ENCODE measurements around the gene KRT35. TPM values are rescaled to one million over a fixed set of nuclear protein-coding genes. Genes with fewer than 3 reads are reported as not detected.

Gene KRT35
- total RNA-seq, 1 experiment from 2014 or later: not detected

- intact Hi-C loops (cut with micrococcal nuclease): no loop called here
- Mint-ChIP-seq H3K9me3 (ENCODE audit: unreplicated experiment) (no peaks in the 10 kb centered on the region), H3K4me1 (ENCODE audit: insufficient read depth, unreplicated experiment) (no peaks in the 10 kb centered on the region), H3K36me3 (ENCODE audit: insufficient read depth, unreplicated experiment) (no peaks in the 10 kb centered on the region), H3K27ac (ENCODE audit: low read depth, unreplicated experiment) (no peak overlapping the region), H3K4me3 (ENCODE audit: unreplicated experiment) (no peak overlapping the region), H3K27me3 (ENCODE audit: insufficient read depth, unreplicated experiment) (no peaks in the 10 kb centered on the region)
- BruUV-seq (replicated peaks): no TSS peak
- no peak for TF ChIP-seq CTCF (IDR thresholded peaks at IDR 0.05; ENCODE audit: unreplicated experiment)
- ChIA-PET CTCF (interaction anchor here (0.8 to 2.2 kb wide), 2 partner anchors 9 to 65 kb away, joined by 4 to 7 read pairs; no protein-coding TSS in a partner anchor), POLR2A (interaction anchor here (0.7 kb wide), 1 partner anchor 574 kb away, joined by 3 read pairs; no protein-coding TSS in a partner anchor)
- DNase-seq (ENCODE audit: unreplicated experiment): no peak
These were observed 2.6 kb upstream of the KRT35 start for GRCh38 chr17:41483531-41483930.

GRCh38 chr17:41480581-41480980, 370 bp downstream of the KRT35 start:
- no peaks in the 10 kb centered on the region for H3K4me1 Mint-ChIP-seq (ENCODE audit: insufficient read depth, unreplicated experiment)
- no TSS peak for BruUV-seq (replicated peaks)
- TF ChIP-seq CTCF (IDR thresholded peaks at IDR 0.05; ENCODE audit: unreplicated experiment): no peak
- POLR2A ChIA-PET: interaction anchor here (0.6 kb wide), 1 partner anchor 12 kb away, joined by 3 read pairs; no protein-coding TSS in a partner anchor
- no peak overlapping the region for H3K4me3 Mint-ChIP-seq (ENCODE audit: unreplicated experiment)
- intact Hi-C loops (cut with micrococcal nuclease): no loop called here
- CTCF ChIA-PET: interaction anchor here (0.5 to 1.1 kb wide), 2 partner anchors 15 to 1857 kb away, joined by 4 read pairs; no protein-coding TSS in a partner anchor
- no peak overlapping the region for H3K27ac Mint-ChIP-seq (ENCODE audit: low read depth, unreplicated experiment)
- H3K36me3 Mint-ChIP-seq (ENCODE audit: insufficient read depth, unreplicated experiment): no peaks in the 10 kb centered on the region
- H3K27me3 Mint-ChIP-seq (ENCODE audit: insufficient read depth, unreplicated experiment): no peaks in the 10 kb centered on the region
- no peaks in the 10 kb centered on the region for H3K9me3 Mint-ChIP-seq (ENCODE audit: unreplicated experiment)
- DNase-seq (ENCODE audit: unreplicated experiment): no peak

DNA sequence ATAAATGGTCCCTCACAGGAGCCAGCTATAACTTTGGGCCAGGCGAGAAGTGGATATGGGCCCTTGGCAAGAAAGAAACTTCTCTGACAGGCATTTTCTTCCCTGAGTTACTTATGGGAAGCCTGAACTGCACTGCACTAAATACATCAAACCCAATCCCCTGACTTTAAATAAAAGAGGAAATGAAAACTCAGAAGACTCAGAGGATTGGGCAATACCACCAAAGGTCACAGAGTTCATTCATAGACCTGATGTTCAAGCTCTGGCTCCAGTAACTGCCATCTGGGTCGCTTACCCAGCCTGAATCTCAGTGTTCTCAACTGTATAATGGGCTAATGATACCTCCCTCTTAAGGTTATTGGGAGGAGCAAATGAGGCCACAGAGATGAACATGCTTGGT, 815 bp downstream of the KRT35 start:
- CTCF ChIA-PET: interaction anchor here (0.5 to 0.7 kb wide), 2 partner anchors 64 to 1857 kb away, joined by 3 to 4 read pairs; no protein-coding TSS in a partner anchor

GRCh38 chr17:41478237-41478636, 2.7 kb downstream of the KRT35 start:
- H3K4me1 Mint-ChIP-seq (ENCODE audit: insufficient read depth, unreplicated experiment): no peaks in the 10 kb centered on the region
- intact Hi-C loops (cut with micrococcal nuclease): no loop called here
- H3K9me3 Mint-ChIP-seq (ENCODE audit: unreplicated experiment): no peaks in the 10 kb centered on the region
- CTCF ChIA-PET: interaction anchor here (0.5 to 0.8 kb wide), 3 partner anchors 71 to 588 kb away, joined by 3 to 5 read pairs (median 4); no protein-coding TSS in a partner anchor
- no peak for TF ChIP-seq CTCF (IDR thresholded peaks at IDR 0.05; ENCODE audit: unreplicated experiment)
- no peak overlapping the region for H3K4me3 Mint-ChIP-seq (ENCODE audit: unreplicated experiment)
- no peak for DNase-seq (ENCODE audit: unreplicated experiment)
- no peaks in the 10 kb centered on the region for H3K36me3 Mint-ChIP-seq (ENCODE audit: insufficient read depth, unreplicated experiment)
- no TSS peak for BruUV-seq (replicated peaks)
- no peak overlapping the region for H3K27ac Mint-ChIP-seq (ENCODE audit: low read depth, unreplicated experiment)
- POLR2A ChIA-PET: interaction anchor here (0.6 kb wide), 1 partner anchor 9 kb away, joined by 3 read pairs; no protein-coding TSS in a partner anchor
- H3K27me3 Mint-ChIP-seq (ENCODE audit: insufficient read depth, unreplicated experiment): peaks cover 13% of the 10 kb centered on the region

More for the DNA sequence above, 815 bp downstream of the KRT35 start:
- POLR2A ChIA-PET: interaction anchor here (0.6 to 1.1 kb wide), 3 partner anchors 12 to 344 kb away, joined by 3 to 6 read pairs (median 3); no protein-coding TSS in a partner anchor
- no peaks in the 10 kb centered on the region for H3K4me1 Mint-ChIP-seq (ENCODE audit: insufficient read depth, unreplicated experiment)
- H3K27me3 Mint-ChIP-seq (ENCODE audit: insufficient read depth, unreplicated experiment): no peaks in the 10 kb centered on the region
- H3K27ac Mint-ChIP-seq (ENCODE audit: low read depth, unreplicated experiment): no peak overlapping the region
- intact Hi-C loops (cut with micrococcal nuclease): no loop called here
- no peaks in the 10 kb centered on the region for H3K36me3 Mint-ChIP-seq (ENCODE audit: insufficient read depth, unreplicated experiment)
- H3K9me3 Mint-ChIP-seq (ENCODE audit: unreplicated experiment): no peaks in the 10 kb centered on the region
- no peak for DNase-seq (ENCODE audit: unreplicated experiment)
- H3K4me3 Mint-ChIP-seq (ENCODE audit: unreplicated experiment): no peak overlapping the region
- no peak for TF ChIP-seq CTCF (IDR thresholded peaks at IDR 0.05; ENCODE audit: unreplicated experiment)
- no TSS peak for BruUV-seq (replicated peaks)

All from MCF 10A (cell line).